HPDE6-E6E7 (cell line): Measurements from ENCODE around the gene CADM2.
"Not testable (repeated sequence)": the region's sequence is repeated elsewhere in the genome, so short reads cannot be mapped to it uniquely, and the experiment has no call there.

Experiments used
- DNase-seq: peaks from one replicate; pipeline ENCODE4 v3.0.0; 2011; ENCODE audit warnings: missing footprints; ENCODE audit errors: extremely low spot score

The CADM2 gene

GRCh38 chr3:85476891-85477495, 518.2 kb downstream of the CADM2 start:
- no peak for DNase-seq

- DNase-seq, result no peak
Measured at GRCh38 chr3:85481411-85482212, 522.8 kb downstream of the CADM2 start.

DNA sequence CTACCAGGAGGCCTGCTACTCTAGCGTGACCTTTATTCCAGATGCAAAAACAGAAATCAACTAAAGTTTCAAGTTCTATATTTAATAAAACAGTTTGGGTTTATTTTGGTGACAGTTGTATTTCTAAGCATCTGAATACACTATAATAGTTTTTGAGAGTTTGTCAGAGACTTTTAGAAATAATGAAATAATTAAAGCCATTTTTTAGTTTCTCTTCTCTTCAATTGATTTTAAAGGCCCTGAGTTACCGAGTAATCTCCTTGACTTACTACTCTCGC, 523.4 kb downstream of the CADM2 start:
- DNase-seq, result no peak

- DNase-seq, result no peak
Measured at GRCh38 chr3:85483986-85484385, 525.2 kb downstream of the CADM2 start.

GRCh38 chr3:85487375-85487774, 528.6 kb downstream of the CADM2 start:
- DNase-seq, result no peak

- no peak for DNase-seq
Measured at GRCh38 chr3:85495602-85496001, 536.8 kb downstream of the CADM2 start.

DNA sequence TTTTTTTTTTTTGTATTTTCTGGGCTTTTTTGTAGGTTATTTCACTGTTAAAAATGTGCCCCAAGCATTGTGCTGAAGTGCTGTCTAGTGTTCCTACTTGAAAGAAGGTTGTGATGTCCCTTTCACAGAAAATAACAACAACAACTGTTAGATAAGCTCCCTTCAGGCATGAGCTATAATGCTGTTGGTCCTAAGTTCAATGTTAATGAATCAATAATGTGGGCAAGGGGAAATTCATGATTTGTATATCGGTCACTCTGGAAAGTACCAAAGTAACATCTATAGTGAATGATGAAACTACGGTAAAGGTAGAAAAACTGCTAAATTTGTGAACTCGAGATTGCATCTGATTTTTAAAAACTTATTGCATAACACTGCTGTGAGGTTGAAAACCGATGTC, 539.4 kb downstream of the CADM2 start:
- DNase-seq, result no peak

DNA sequence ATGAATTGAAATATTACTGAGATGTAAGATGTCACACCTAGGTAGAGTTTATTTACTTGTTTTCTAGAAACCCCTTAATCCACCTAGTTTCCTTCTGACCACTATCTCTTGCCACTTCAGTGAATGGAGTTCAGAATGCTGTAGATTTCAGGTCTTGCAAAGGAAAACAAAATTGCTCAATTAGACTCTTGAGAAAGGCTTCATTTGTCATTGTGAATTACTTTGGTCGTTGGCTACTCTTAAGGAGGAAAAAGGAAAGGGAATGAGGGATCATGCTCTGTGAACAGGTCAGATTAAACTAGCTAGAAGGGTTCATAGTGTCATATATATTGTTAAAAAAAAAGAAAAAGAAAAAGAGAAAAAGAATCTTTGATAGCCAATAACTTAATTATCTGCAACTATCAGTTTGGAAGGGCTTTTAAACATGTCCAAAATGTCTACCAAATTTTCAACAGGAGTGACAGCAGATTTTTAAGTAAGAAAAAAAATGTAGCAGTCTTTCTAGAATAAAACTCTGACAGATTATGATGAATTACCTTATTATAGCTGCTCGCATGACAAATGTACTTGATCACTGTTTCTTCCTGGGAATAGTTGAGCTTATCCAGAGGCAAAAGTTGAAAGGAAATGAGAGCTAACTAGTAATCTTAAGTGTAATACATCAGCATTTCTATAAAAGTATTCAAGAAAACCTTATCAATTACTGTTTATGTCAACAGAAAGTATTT, 543.5 kb downstream of the CADM2 start:
- no peak for DNase-seq

DNA sequence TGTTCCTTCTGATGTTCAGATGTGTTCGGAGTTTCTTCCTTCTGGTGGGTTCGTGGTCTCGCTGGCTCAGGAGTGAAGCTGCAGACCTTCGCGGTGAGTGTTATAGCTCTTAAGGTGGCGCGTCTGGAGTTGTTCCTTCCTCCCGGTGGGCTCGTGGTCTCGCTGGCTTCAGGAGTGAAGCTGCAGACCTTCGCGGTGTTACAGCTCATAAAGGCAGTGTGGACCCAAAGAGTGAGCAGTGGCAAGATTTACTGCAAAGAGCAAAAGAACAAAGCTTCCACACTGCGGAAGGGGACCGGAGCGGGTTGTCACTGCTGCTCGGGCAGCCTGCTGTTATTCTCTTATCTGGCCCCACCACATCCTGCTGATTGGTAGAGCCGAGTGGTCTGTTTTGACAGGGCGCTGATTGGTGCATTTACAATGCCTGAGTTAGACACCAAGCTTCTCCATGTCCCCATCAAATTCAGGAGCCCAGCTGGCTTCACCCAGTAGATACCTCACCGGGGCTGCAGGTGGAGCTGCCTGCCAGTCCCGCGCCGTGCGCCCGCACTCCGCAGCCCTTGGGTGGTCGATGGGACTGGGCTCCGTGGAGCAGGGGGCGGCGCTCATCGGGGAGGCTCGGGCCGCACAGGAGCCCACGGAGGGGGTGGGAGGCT, 545.5 kb downstream of the CADM2 start:
- not testable (repeated sequence) for DNase-seq

GRCh38 chr3:85504785-85505511, 546.2 kb downstream of the CADM2 start:
- DNase-seq, result not testable (repeated sequence)

- DNase-seq, result not testable (repeated sequence)
Measured at GRCh38 chr3:85507052-85507451, 548.3 kb downstream of the CADM2 start.

- DNase-seq, result no peak
Measured at GRCh38 chr3:85508659-85509058, 549.9 kb downstream of the CADM2 start.

GRCh38 chr3:85516146-85516545, 557.4 kb downstream of the CADM2 start:
- no peak for DNase-seq

GRCh38 chr3:85524104-85524503, 565.3 kb downstream of the CADM2 start:
- DNase-seq, result no peak

DNA sequence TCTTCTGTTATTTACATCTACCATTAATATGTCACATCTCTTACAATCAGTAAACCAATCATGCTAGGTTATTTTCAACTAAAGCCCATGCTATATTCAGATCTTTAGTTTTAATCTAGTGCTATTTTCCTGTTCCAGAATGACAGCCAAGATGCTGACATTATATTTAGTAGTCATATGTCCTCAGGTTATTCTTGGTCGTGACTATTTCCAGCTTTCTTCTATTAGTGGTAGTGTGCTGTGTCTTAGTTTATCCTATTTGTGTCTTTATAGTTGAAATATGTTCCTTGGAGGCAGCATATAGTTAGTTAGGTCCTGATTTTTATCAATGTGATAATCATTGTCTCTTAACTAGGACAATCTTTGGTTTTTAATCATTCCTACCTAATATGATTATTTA, 566.5 kb downstream of the CADM2 start:
- DNase-seq, result no peak

DNA sequence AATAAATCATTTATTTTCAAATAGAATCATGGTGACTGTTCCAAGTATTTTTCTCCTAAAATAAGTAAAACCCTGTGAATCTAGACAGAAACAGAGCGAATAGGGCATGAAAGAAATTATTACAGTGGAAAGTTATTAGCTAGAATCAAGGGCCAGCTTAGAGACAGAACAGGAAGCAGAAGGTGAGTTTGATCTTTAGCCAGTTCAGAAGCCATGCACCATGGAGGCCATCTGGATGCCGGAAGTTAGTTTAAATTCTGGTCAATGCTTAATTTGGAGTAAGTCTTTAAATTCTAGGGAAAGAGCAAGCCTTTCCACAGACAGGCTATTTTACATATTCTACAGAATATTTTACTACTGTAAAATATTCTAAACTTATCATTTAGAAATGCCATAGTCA, 574.8 kb downstream of the CADM2 start:
- DNase-seq, result no peak

GRCh38 chr3:85535517-85535916, 576.7 kb downstream of the CADM2 start:
- DNase-seq, result no peak

GRCh38 chr3:85539232-85539631, 580.4 kb downstream of the CADM2 start:
- DNase-seq, result no peak

- DNase-seq, result no peak
Measured at GRCh38 chr3:85554153-85554552, 595.4 kb downstream of the CADM2 start.

- DNase-seq, result no peak
Measured at GRCh38 chr3:85560088-85560785, 601.4 kb downstream of the CADM2 start.

GRCh38 chr3:85567071-85567676, 608.4 kb downstream of the CADM2 start:
- peak; percentile 0 for DNase-seq
